HCT116 (cell line): ENCODE results near the gene RAC2.

Experiments
- CEBPB ChIP-seq: IDR thresholded peaks from 2 replicates; pipeline ENCODE4 v1.6.1; 2012; ENCODE audit warnings: low read depth
- ELF1 ChIP-seq: IDR thresholded peaks from 2 replicates; pipeline ENCODE4 v1.6.1; 2012; ENCODE audit warnings: low read depth, borderline replicate concordance
- EZH2 ChIP-seq: fragments of 200-600 bp; sonication (generic); IDR thresholded peaks from 2 replicates; pipeline ENCODE4 v1.6.1; 2017; ENCODE audit warnings: antibody characterized with exemption, mixed run types
- JUND ChIP-seq: IDR thresholded peaks from 2 replicates; pipeline ENCODE4 v1.6.1; 2012
- POLR2A ChIP-seq: IDR thresholded peaks from 2 replicates; pipeline ENCODE4 v1.7.0; 2011; ENCODE audit warnings: borderline replicate concordance; ENCODE audit not compliant: insufficient read depth, insufficient read length; ENCODE audit errors: extremely low read depth
- POLR2AphosphoS5 ChIP-seq: IDR thresholded peaks from 2 replicates; pipeline ENCODE4 v1.6.1; 2011; ENCODE audit warnings: mild to moderate bottlenecking, low read depth, low read length, moderate library complexity
- REST ChIP-seq: IDR thresholded peaks from 2 replicates; pipeline ENCODE4 v1.6.1; 2012; ENCODE audit warnings: low read depth
- SIN3A ChIP-seq: IDR thresholded peaks from 2 replicates; pipeline ENCODE4 v1.6.1; 2012; ENCODE audit warnings: low read depth
- TCF7L2 ChIP-seq: IDR thresholded peaks from 2 replicates; pipeline ENCODE4 v1.7.0; 2011; ENCODE audit warnings: borderline replicate concordance, inconsistent platforms; ENCODE audit not compliant: insufficient read depth, insufficient read length; ENCODE audit errors: extremely low read depth
- YY1 ChIP-seq: IDR thresholded peaks from 2 replicates; pipeline ENCODE4 v1.6.1; 2011; ENCODE audit warnings: low read length, low read depth, moderate library complexity, mild to moderate bottlenecking; ENCODE audit not compliant: insufficient replicate concordance; ENCODE audit errors: extremely low read depth
- ZBTB33 ChIP-seq: IDR thresholded peaks from 2 replicates; pipeline ENCODE4 v1.6.1; 2011; ENCODE audit warnings: mild to moderate bottlenecking, low read length, moderate library complexity; ENCODE audit not compliant: insufficient replicate concordance; ENCODE audit errors: extremely low read depth
- TF ChIP-seq, protein P1 (sequence below), 3 experiments: fragments of 200-600 bp in 1 of 3; sonication (generic) in 1 of 3; IDR thresholded peaks in 2 of 3; conservative IDR thresholded peaks in 1 of 3; 2 replicates each; pipeline ENCODE4 v1.5.1; 2012 to 2017; ENCODE audit warnings: low read depth in 2 of 3, low read length in 2 of 3, antibody characterized with exemption in 1 of 3, borderline replicate concordance in 1 of 3, control low read depth in 1 of 3, mild to moderate bottlenecking in 1 of 3, mixed read lengths in 1 of 3, mixed run types in 1 of 3, moderate library complexity in 1 of 3; ENCODE audit not compliant: insufficient read depth in 1 of 3

GRCh38 chr22:37199103-37199759, 44.8 kb downstream of the RAC2 start:
- TF ChIP-seq POLR2A = peak; percentile 89
- peak; percentile 92 for TF ChIP-seq POLR2AphosphoS5
- TF ChIP-seq, protein P1, sequence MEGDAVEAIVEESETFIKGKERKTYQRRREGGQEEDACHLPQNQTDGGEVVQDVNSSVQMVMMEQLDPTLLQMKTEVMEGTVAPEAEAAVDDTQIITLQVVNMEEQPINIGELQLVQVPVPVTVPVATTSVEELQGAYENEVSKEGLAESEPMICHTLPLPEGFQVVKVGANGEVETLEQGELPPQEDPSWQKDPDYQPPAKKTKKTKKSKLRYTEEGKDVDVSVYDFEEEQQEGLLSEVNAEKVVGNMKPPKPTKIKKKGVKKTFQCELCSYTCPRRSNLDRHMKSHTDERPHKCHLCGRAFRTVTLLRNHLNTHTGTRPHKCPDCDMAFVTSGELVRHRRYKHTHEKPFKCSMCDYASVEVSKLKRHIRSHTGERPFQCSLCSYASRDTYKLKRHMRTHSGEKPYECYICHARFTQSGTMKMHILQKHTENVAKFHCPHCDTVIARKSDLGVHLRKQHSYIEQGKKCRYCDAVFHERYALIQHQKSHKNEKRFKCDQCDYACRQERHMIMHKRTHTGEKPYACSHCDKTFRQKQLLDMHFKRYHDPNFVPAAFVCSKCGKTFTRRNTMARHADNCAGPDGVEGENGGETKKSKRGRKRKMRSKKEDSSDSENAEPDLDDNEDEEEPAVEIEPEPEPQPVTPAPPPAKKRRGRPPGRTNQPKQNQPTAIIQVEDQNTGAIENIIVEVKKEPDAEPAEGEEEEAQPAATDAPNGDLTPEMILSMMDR (IDR thresholded peaks at IDR 0.05 in 2 of 3, conservative IDR thresholded peaks at IDR 0.05 in 1 of 3; ENCODE audit: borderline replicate concordance in 1 of 3, insufficient read depth in 1 of 3, low read depth in 2 of 3, low read length in 2 of 3) = peak in 2 of 3 experiments; percentile 76 to 93; a peak in 4 of 6 replicates
- no peak for TF ChIP-seq YY1
- TF ChIP-seq REST = no peak
- TF ChIP-seq ZBTB33 = no peak
- no peak for TF ChIP-seq EZH2
- TF ChIP-seq JUND = no peak
- TF ChIP-seq SIN3A = no peak
- TF ChIP-seq ELF1 = no peak
- peak; percentile 22 for TF ChIP-seq TCF7L2
- no peak for TF ChIP-seq CEBPB
